PC-9 (cell line): ENCODE measurements around the gene TMEM63C.

Experiments used
- EZH2 ChIP-seq: fragments of 200-600 bp; sonication (generic); IDR thresholded peaks from 2 replicates; pipeline ENCODE4 v1.8.0; 2017; ENCODE audit warnings: antibody characterized with exemption, low read depth
- TF ChIP-seq, protein P1 (sequence below): fragments of 200-600 bp; sonication (generic); conservative IDR thresholded peaks from 2 replicates; pipeline ENCODE4 v1.6.1; 2017; ENCODE audit warnings: mixed run types, antibody characterized with exemption, mild to moderate bottlenecking, moderate library complexity

DNA sequence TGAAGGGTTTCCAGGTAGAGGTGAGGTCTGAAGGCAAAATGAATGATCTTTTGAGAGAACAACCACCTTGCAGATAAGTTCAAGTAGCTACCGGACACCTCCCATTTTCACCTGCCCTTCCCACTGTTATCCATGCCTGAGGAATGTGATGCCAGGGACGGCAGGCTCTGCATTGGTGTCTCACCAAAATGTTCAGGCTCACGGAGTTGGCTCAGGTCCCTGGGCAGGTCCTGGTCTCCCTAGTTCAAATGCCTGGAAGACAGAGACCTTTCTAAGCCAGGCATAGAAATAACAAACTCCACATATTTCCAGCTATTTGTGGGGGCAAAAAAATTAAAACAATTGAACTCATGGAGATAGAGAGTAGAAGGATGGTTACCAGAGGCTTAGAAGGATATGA, 36.0 kb downstream of the TMEM63C start:
- TF ChIP-seq, protein P1, sequence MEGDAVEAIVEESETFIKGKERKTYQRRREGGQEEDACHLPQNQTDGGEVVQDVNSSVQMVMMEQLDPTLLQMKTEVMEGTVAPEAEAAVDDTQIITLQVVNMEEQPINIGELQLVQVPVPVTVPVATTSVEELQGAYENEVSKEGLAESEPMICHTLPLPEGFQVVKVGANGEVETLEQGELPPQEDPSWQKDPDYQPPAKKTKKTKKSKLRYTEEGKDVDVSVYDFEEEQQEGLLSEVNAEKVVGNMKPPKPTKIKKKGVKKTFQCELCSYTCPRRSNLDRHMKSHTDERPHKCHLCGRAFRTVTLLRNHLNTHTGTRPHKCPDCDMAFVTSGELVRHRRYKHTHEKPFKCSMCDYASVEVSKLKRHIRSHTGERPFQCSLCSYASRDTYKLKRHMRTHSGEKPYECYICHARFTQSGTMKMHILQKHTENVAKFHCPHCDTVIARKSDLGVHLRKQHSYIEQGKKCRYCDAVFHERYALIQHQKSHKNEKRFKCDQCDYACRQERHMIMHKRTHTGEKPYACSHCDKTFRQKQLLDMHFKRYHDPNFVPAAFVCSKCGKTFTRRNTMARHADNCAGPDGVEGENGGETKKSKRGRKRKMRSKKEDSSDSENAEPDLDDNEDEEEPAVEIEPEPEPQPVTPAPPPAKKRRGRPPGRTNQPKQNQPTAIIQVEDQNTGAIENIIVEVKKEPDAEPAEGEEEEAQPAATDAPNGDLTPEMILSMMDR = no peak
- TF ChIP-seq EZH2 = no peak
